HG03571 (cell line): ENCODE results near the gene SLC25A28.

Source experiments
- ATAC-seq: cut with Tn5 transposase; IDR thresholded peaks from one replicate; pipeline ENCODE4 v1.9.1; 2021; ENCODE audit not compliant: unreplicated experiment

The SLC25A28 gene

DNA sequence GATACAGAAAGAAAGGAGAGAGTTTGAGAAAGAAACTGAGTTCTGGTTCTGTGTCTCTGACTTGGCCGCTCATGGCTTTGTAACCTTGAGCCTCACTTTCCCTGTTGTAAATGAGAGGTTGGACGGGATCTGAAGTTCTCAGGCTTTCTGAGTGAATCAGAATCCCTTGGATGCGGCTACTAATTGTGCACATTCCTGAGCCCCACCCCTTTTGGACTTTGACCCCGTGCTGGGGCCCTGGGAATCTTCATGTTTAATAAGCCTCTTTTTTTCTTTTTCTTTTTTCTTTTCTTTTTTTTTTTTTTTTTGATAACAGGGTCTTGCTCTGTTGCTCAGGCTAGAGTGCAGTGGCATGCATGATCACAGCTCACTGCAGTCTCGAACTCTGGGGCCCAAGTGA, 26.9 kb downstream of the SLC25A28 start:
- ATAC-seq, result no peak

DNA sequence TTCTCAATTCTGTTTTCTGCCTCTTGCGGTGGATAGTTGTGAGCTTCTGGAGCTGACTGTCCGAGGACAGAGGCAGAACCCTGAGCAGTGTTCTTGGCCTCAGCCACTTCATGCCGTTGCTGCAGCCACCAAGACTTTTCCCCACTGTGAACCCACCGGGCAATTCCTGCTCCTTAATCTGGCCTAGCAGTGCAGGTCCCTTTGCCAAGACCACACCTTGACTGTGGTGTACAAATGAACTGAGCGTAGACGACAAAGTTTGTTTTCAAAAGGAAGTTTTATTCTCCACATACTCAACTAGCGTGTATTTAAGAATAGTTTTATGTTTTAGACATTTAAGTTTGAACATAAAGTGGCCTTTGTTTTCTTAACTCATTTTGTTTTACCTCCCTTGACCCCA, 29.4 kb downstream of the SLC25A28 start:
- ATAC-seq, result no peak

DNA sequence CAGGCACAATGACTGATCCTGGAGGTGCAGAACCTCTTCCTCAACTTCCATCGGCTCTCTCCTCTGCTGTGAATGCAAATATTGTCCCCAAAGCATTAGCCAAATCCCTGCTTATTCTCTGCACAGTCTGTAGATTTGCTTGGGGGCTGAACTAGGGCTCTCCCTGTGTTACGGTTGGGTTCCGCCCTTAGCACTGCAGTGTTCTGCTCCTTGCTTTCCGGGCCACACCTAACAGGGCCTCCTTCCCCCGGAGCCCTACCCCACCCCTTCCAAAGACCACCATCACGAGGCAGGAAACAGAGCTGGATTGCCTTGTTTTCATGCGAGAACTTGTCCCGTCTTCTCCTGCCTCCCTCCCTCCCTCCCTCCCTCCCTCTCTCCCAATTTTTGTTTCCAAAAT, 36.6 kb downstream of the SLC25A28 start:
- ATAC-seq, result no peak

DNA sequence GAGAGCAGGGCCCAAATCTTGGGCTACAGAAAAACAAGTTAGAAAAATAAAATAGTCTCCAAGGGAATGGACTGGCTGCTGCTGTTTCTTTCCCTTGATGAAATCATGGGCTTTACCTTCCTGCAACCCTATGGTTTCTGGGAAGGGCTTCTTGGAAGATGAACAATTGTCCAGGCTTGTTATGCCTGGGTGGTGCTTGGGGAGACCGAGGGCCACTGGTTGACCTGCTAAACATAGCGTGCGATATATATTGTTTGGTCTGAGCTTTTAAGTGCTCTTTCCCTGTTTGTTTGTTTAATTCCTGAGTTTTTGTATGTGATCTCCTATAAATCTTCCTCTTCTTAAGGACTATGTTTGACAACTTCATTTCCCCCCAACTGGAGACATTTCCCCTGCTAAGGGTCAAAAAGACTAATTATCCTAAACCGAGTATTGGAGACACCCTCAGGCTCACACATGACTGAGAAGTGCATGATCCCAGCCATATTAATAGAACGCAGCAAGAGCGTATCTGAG, 37.9 kb downstream of the SLC25A28 start:
- no peak for ATAC-seq

DNA sequence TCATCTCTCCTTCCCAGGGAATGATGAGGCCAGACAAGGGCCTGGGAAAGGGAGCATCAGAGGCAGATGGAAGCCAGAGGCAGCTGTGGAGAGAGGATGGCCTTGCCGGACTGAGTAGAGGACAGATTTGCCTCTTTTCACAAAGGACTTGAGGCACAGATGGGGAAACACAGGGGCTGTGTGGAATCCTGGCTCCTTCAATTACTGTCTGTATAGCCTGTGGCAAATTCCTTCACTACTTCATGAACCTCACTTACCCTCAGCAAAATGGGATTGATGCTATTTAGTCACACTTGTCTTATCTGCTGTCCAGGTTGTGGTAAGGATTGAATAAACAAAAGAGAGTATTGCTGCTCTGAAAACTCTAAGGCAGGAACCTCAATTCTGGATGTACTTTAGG, 40.3 kb downstream of the SLC25A28 start:
- ATAC-seq, result no peak

DNA sequence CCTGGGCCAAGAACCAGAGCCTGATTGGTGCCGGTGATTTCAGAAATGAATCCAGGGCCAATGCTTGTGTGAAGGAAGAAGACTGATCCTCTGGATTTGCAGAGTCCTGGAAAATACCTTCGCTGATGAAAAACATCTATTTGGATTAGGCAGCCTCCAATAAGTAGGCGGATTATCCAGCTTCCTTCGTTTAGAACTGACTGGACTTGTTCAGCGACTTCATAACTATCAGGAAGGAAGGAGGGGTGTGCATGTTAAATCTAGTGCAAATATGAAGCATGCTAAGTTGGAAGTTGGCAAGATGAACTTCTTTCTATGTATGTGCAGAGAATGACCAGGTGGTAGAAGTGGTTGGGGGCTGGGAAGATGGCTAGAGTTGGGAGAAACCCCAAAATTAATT, 46.4 kb downstream of the SLC25A28 start:
- no peak for ATAC-seq

DNA sequence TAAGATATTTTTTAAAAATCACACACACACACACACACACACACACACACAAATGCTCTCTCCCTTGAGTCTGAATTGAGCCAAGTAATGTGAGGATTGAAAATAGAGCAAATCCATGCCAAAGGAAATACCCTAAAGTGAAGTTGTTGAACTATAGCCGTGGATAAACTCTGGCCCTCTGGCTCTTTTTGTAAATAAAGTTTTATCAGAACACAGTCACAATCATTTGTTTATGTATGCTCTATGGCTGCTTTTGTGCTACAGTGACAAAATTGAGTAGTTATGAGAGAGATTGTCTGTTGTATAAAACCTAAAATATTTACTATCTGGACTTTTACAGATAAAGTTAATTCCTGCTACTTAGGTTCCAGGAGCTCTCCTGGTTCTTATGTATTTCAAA, 48.4 kb downstream of the SLC25A28 start:
- ATAC-seq, result no peak

DNA sequence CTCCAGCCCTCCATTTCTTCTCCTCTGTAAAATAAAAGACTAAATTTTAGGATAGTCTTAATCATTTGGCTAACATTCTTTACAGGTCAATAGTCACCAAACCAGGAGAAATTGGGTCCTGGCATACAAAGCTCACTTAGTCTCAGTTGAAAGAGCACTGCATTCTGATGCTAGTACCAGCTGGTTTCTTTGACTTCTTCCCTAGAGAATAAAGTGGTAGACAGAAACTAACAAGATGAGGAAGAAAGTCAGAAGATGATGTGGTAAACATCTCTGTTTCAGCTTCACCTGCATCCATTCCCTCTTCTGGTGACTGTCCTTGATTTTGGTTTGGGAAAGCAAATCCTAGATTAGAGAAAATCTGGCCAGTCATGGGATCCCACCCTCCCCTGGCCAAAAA, 50.3 kb downstream of the SLC25A28 start:
- ATAC-seq, result no peak

DNA sequence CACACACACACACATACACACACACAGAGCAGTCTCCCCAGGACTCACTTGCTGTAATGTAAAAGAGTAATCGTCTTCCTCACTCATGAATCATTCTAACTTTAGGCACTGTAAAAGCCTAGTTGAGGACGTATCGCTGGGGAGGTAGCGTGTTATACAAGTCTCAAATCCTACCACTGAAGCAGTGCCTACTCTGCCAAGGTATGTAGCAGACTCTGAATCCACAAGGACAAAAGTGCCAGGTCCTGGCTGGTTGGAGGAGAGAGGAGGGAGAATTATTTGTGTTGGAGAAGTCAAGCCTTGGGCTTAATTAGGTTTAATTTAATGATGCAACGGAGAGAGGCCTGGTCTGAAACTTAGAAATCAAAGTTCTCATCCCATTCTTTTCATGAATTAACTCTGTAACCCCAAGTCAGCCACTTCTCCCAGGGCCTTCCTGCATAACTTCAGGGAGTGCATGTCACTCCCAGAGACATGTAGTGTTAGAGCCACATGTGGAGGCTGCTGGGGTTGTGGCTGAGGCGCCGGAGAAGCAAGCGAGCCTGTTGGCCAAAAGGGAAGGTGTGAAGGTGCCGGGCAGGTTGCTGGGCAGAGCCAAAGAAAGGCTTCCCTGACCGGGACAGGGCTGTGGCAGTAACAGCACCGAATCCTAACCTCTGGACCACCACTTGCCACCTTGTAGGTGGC, 50.8 kb downstream of the SLC25A28 start:
- no peak for ATAC-seq

DNA sequence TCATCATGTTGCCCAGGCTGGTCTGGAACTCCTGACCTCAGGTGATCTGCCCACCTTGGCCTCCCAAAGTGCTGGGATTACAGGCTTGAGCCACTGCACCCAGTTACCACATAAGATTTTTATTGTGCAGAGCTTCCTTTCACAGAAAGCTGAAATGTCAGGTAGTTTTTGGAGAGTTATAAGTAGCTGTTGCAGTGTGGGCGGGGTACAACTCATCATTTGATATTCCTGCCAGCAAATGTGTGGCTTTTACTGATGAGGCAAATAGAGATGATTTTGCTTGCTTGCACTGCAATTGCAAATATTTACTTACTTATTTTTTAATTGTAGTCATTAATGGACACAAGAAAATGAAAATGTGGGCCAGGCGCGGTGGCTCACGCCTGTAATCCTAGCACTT, 55.1 kb downstream of the SLC25A28 start:
- no peak for ATAC-seq

DNA sequence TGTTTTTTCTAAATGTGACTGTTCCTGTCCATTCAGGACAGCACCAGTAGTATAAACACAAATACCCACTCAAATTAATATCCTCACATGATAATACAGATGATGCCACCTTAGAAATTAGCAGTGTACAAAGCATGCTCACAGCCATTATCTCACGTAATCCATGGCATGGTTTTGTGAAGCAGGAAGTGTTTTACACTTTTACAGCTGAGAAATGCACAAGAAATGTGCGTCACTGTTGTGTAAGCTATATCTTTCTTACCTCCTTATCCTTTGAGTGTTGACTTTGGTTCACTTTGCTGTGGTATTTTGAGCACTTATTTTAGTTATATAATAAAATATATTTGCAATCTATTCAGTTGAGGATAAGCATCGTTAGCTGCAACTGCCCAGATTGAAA, 55.9 kb downstream of the SLC25A28 start:
- ATAC-seq, result no peak

DNA sequence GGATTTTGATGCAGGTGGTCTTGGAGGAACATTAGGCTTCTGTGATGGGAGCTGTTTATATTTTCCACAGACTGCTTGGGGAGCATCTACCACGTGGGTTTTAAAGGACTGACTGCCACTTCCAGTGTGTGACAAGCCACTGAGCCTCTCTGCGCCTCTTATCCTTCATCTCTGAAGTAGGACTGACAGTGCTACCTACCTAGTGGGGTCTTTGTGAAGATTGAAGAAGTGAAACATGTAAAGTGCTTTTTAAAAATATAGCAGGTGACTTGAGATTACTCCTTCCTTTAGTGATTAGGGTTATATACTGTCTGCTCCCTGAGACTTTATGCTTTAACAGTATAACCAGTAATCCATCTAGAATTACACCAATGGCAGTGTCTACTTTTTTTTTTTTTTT, 57.6 kb downstream of the SLC25A28 start:
- no peak for ATAC-seq
